Activated gamma-delta T cell (primary cell): ENCODE measurements around the gene RAB4B.
"Not testable (repeated sequence)": the region's sequence is repeated elsewhere in the genome, so short reads cannot be mapped to it uniquely, and the experiment has no call there.

ENCODE experiments used
- DNase-seq: peaks from one replicate; lab custom pipeline; 2025; lab: John Stamatoyannopoulos, UW
- total RNA-seq, 2 donors: gene quantifications; one replicate each; lab custom pipeline; 2026; lab: John Stamatoyannopoulos, UW

The RAB4B gene, protein sequence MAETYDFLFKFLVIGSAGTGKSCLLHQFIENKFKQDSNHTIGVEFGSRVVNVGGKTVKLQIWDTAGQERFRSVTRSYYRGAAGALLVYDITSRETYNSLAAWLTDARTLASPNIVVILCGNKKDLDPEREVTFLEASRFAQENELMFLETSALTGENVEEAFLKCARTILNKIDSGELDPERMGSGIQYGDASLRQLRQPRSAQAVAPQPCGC
- total RNA-seq = 4.7 to 4.9 reads per million in 2 donors

DNA sequence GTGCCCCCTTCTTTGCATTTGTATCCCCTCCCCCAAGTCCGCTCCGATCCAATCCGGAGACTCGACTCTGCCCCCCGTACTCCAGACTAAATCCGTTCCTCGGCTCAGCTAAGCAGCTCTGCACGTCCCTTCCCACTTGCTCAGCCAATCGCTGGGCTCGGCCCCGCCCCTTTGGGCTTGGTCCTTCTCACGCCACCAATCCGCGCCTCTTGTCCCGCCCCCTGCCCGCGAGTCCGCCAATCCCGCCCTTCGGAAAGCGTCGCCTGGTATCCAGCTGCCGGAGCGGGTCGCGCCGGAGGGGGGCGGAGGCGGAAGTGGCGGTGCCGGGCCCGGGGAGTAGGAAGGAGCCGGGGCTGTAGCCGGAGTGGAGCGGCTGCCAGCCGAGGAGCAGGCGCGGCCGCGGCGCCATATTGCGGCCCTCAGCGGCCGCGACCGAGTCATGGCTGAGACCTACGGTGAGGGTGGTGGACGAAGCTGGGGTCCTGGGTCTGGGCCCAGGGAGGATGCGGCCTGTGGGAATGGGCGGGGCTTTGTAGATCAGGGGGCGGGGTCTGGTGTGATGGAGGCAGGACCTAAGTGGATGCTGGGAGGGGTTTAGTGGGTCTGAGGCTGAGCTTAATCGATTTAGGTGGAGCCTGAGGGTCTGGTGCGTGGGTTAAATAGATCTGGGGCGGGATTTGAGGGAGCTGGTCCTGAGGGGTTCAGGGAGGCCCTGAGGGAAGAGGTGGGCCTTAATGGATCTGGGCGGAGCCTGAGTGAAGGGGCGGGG, at the start of gene RAB4B:
TSS of gene RAB4B (plus strand) at position 311 of the 769 bp plus-strand sequence. CDS start at position 440, 129 bp downstream.
- peak; percentile 100 for DNase-seq

DNA sequence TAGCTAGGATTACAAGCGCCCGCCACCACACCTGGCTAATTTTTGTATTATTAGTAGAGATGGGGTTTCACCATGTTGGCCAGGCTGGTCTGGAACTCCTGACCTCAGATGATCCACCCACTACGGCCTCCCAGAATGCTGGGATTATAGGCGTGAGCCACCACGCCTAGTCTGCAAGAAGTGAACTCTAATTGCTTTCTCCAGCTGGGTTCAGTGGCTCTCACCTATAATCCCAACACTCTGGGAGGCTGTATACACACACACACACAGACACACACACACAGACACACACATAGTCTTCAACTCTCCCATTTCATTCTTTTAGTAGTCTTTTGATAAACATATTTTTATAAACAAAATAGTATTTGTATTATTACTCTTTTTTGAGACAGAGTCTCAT, 48.0 kb upstream of the RAB4B start:
- not testable (repeated sequence) for DNase-seq

DNA sequence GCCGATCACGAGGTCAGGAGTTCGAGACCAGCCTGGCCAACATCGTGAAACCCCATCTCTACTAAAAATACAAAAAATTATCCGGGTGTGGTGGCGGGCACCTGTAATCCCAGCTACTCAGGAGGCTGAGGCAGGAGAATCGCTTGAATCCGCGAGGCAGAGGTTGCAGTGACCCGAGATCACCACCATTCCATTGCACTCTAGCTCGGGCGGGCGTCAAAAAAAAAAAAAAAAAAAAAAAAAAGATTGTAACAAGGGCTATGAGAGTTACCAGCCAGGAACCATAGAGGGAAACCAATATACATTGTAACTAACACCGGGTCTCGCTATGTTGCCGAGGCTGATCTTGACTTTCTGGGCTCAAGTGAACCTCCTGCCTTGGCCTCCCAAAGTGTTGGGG, 45.7 kb upstream of the RAB4B start:
- not testable (repeated sequence) for DNase-seq

DNA sequence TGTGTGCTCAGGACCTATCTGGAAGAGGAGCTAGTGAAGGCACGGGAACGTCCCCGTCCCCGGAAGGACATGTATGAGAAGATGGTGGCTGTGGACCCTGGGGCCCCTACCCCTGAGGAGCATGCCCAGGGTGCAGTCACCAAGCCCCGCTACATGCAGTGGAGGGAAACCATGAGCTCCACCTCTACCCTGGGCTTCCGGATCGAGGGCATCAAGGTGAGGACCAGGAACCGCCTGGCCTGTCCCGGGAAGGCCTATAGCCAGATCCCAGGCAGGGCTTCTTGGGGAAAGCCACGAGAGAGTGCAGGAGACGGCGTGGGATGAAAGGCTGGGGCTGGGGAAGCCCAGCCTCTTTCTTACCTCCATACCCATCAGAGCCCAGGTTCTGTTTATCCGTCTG, 44.9 kb upstream of the RAB4B start:
- DNase-seq = no peak

DNA sequence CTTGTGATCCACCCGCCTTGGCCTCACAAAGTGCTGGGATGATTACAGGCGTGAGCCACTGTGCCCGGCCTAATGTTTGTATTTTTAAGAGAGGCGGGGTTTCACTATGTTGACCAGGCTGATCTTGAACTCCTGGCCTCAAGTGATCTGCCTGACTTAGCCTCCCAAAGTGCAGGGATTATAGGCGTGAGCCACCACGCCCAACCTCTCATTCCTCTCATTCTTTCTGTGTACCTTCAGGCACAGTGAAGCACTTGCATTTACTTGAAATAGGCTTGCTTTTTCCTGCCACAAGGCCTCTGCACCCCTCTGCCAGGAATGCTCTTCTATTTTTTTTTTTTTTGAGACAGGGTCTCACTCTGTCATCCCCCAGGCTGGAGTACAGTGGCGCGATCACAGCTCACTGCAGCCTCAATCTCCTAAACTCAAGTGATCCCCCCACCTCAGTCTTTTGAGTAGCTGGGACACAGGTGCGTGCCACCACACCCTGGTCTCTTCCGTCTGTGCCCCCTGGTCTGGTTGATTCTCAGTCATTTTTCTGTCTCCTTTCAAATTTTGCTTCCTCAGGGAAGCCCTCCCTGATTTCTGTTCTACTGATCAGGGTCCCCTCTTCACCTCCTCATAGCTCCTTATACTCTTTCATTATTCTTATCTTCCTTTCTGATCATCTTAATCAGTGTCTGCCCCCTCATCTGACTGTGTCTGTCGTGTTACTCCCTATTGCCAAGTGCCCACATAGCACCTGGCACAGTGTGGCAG, 42.9 kb upstream of the RAB4B start:
- DNase-seq = no peak

DNA sequence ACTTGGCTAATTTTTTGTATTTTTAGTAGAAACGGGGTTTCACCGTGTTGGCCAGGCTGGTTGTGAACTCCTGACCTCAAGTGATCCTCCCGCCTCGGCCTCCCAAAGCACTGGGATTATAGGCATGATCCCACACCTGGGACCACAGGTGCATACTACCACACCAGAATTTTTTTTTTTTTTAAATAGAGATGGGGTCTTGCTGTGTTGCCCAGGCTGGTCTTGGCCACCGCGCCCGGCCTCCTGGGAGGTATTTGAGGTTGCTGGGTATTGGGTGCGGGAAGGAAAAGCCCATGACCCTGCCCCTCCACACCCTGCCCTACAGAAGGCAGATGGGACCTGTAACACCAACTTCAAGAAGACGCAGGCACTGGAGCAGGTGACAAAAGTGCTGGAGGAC, 41.4 kb upstream of the RAB4B start:
- no peak for DNase-seq

DNA sequence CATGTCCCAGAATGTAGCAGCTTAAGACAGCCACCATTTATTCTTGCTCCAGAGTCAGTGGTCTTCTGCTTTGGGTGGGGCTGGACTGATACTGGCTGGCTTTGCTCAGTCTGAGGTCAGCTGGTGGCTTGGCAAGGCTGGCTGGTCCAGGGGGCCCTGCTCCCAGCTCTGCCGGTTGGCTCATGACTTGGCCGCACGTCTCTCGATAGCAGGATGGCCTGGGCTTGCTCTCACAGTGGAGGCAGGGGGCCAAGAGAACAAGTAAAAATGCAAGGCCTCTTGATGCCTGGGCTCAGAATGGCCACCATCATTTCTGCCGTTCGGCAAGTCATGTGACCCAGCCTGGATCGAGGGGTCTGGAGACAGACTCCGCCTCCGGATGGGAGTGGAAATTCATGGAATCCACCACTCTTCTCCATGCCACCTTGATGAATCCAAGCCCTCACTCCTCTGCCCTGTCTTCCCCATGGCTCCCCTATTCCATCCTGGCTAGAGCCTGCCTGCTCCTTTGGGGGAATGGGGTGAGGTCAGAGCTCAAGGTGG, 40.9 kb upstream of the RAB4B start:
- DNase-seq = no peak

DNA sequence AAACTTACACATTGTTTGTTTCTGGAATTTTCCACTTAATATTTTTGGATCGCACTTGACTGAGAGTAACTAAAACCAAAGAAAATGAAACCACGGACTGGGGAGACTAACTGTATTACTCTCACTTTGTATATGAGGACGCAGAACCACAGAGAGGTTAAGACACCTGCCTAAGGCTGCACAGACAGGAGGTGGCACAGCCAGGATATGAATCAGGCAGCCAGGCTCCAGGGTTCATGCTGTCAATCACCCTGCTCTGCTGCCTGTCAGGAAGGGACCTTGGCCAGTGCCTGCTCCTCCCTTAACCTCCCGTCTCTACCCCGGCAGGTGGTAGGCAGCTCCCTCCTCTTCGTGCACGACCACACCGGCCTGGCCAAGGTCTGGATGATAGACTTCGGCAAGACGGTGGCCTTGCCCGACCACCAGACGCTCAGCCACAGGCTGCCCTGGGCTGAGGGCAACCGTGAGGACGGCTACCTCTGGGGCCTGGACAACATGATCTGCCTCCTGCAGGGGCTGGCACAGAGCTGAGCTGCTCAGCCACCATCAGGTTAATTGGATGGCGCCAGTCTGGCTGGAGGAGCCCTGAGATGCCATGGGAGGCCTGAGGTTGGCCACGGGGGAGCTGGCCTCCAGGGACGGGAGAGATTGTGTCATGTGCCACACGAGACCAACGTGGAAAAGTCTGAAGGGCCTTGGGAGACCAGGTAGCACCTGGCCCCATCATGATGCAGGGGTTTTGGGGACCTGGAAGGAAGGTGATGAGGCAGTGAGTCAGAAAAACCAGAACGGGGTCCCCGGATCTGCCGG, 38.8 kb upstream of the RAB4B start:
- no peak for DNase-seq

DNA sequence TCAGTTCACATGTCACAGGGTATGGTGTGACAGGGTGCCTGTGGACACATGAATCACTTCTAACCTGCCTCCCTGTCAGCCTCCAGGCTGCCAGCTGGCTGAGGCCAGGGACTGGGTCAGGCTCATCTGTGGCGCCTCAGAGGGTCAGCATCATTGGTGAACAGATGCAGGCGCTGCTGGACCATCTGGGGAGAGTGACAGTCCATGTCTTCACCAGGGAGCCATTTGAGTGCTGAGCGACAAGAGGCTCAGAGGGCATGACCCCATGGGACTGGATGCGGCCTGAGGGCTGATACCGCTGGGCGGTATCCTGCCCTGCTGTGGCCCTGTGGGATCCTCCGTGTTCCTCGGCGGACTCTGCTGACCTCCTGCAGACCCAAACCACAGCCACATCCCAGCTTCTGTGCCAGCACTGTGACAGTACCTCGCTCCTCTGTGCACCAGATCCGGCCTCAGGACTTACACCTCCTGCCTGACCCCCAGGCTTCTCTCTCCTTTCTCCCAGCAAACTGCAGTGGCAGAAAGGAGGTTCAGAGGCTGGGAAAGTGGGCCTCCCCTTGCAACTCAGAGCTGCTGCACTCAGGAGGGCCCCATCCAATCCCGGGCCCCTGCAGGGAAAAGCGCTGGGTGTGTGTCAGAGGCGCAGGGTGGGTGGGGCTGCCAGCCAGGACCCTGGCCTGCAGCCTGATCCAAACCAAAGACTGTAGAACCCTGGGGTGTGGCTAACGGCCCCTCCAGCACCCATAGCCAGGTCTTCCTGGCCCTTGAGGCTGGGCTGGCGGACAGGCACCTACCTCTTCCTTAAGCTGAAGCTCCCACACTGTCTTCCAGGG, 38.0 kb upstream of the RAB4B start:
- DNase-seq = no peak

DNA sequence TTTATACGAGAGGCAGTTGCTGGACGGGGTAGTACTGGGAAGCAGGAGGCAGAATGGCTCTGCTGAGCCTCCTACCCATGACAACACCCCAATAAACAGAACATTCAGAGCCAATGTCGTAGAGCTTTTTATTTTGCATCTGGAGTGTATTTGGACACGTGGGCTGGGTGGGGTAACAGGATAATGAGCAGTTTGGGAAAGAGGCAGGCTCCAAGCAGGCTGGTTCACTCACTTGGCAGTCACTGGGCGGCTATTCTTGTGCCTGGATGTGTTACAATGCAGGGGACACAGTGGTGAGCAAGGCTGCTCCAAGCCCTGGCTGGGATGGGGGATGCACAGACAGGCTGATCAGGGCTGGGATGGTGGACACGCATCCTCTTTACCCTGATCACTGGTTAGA, 37.3 kb upstream of the RAB4B start:
- DNase-seq = no peak

DNA sequence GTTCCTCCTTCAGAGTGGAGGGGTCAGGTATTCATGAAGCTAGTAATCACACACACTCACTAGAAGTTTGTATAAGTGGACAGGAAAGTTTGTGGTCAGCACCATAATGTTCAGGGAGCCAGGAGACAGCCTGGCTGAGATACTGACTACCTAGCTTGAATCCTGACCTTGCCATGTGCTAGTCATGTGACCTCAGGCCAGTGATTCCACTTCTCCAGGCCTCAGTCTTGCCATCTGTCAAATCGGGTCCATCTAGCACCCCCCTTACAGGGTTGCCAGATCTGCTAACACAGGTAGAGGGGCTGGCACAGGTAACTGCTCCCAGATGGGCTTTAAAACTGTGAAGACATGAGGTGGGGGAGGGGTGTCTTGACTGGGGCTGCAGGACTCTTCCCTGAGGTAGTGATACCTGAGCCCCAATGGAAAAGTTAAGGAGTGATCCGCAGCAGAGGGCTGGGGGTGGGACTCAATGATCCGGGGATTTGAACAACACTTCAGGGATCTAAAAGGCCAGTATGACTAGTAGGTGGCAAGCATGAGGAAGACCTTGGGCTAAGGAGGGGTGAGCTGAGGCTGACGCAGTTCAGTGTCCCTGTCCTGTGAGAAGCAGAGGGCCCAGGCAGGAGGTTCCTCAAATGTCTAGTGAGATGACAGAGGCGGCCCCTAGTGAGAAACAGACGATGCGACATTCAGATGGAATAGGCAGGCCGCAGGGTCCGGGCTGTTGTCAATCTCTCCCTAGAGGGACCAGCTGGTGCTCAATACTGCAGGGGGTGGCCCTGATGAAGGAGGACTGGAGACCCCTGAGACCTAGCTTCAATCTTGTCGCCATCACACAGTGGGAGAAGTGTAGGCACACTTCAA, 36.3 kb upstream of the RAB4B start:
- no peak for DNase-seq

DNA sequence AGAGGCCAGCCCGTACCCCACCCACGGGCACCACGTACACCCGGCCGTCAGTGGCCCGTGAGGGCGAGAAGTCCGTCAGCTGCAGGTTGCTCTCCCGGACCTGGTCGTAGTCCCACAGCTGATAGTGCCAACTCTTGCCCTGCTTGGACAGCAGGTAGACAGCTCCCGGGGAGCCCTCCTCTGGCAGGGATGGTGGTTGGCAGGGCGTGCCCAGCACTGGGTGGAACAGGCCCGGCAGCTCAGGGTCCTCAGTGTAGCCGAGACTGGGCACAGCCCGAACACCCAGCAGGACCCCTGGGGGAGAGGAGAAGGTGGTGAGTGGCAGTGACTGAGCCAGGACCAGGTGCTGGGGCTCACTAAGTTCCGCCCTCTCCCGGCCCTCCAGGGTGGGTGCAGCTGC, 35.6 kb upstream of the RAB4B start:
- DNase-seq = no peak

DNA sequence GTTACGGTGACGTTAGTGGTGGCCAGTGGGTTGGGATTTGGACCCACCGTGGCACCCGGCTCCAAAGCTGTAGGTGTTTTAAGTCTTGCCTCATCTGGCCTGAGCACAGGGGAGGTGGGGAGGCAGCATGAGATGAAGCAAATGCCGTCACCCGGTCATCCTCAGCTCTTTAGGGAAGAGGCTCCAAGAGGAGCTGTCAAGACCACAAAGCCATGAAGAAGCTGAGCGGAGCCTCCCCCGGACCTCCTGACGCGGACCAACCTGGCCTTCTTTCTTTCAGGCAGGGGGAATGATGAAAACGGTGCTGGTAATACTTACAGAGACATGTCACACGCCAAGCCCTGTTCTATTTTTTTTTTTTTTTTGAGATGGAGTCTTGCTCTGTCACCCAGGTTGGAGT, 35.2 kb upstream of the RAB4B start:
- no peak for DNase-seq

DNA sequence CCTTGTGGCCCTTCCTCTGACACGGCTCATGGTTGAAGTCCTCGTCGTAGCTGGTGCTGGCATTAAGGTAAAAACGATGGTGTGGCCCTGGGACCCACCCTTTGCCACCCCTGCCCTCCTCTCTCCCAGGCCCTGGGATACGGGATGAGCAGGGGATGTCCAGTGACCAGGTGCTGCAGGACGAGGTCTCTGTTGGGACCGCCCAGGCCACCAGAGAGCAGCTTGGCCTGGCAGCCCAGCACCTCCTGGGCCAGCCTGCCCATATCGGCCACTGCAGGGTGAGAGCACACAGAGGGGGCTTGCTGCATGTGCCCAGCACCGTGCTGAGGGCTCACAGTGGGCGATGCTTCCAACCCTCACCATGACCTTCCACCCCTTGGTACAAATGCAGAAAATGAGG, 34.1 kb upstream of the RAB4B start:
- DNase-seq = no peak

DNA sequence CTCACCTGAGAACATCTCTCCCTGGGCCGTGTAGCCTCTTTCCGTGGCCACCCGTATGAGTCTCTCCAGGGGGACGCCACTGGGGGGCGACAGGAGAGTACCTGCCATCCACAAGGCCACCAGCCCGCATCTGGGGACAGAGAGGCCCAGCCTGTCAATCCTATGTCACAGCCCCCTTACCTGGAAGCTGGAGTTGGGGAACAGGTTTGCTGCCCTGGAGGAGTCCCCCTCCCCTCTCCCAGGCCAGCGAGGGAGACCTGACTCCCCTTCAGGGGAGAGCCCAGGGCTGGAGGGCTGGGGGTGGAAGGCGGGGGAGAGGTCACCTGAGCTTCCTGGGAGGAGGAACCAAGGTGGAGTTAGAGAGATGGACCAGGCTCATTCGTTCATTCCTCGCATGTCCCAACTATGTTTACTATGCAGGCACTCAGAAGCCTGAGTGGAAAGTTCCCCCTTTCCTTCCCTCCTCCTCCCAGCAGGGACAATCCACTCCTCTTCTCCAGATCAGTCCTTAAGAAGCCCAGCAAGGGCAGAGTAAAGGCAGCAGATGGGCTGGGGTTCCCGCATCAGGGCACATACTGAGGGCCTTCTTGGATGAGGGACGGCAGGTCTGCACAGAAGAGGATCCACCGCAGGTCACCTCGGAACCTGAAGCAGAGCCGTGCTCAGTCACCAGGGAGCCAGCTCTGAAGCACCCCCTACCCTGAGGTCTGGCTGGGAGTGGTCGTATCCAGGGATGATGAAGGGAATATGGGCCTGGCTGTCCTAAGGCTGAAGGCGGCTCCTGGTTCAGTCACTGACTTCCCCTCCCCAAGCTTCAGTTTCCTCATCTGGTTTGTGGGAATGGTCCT, 33.3 kb upstream of the RAB4B start:
- DNase-seq = no peak

DNA sequence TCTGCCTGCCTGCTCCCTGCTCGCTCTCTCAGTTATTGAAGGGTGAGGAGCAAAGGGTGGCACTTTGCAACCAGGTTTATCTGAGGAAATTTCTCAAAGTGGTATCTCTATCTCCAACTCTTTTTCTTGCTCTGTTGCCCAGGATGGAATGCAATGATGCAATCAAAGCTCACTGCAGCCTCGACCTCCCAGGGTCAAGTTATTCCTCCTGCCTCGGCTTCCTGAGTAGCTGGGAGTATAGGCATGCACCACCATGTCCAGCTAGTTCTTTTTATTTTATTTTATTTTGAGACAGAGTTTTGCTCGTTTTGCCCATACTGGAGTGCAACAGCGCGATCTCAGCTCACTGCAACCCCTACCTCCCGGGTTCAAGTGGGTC, 32.7 kb upstream of the RAB4B start:
- no peak for DNase-seq

DNA sequence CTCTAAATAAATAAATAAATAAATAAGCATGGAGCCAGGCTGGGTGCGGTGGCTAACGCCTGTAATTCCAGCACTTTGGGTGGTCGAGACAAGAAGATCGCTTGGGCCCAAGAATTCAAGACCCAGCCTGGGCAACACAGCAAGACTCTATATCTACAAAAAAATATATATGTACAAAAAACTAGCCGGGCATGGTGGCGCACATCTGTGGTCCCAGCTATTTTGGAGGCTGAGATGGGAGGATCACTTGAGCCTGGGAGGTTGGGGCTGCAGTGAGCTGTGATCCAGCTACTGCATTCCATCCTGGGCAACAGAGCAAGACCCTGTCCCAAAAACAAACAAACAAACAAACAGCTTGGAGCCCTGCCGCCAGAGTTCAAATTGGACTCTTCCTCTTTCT, 30.5 kb upstream of the RAB4B start:
- DNase-seq = no peak

DNA sequence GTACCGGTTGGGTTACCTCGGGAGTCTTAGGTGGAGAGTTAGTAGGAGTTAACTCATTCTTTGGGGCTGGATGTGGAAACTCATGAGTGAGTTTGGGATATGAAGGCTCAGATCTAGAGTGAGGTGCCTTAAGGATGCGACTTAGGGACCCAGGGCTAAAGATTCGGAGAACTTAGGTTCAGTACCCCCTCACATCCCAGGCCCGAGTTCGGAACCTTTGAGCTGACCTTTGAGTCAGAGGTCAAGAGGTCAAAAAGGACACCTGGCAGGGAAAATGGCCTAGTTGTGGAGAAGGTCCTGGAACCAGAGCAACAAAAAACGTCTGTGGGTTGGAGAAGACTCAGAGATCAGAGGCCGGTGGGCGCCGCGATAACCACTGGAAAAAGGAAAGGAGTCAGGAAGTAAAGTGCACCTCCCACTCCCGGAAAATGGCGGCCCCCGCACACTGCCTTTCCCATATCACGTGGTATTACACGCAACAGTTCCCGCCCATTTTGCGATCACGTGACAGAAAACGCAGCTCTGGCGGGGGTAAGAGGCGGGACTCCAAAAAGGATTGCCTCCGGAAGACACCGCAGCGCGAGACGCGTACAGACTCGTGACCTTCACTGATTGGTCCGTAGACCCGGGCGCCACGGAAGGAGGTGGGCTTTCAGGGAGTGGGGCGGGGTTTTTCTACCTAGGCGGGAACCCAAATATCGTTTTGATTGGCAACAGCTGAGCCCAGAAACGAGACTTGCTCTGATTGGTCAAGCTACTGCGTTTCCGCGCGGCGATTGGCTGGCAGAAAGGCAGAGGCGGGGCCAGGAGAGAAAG, 27.8 kb upstream of the RAB4B start, which contains the start of gene ACTMAP:
TSS of gene ACTMAP (minus strand) at position 420 of the 816 bp plus-strand sequence. CDS start 674 bp downstream, outside the sequence.
- peak; percentile 82 for DNase-seq
